Cardiac septum (tissue), 1 donor: ENCODE results near the gene GAB4. TPM values are rescaled to one million over a fixed set of nuclear protein-coding genes. Genes with fewer than 3 reads are reported as not detected.

ENCODE experiments used
- DNase-seq: peaks from one replicate; pipeline ENCODE4 v3.0.0-alpha.2; 2020; ENCODE audit warnings: low spot score
- intact Hi-C: fragments of 100-400 bp; cut with DNase I; formaldehyde crosslinking; loops from one replicate; pipeline ENCODE4 v1.14.0; 2022
- total RNA-seq: library from RNA; stranded (reverse); fragmentation: NEBNext Ultra II Directional; extraction: Animal tissue kit (Norgen Biotek cat#: 25700); gene quantifications from one replicate; pipeline ENCODE4 v1.2.1, GENCODE V29; 2021
- donor health status: DM: no; HTN: no; CAD: no.

The GAB4 gene
- total RNA-seq, 1 donor from 2014 or later, result not detected

GRCh38 chr22:17007257-17007656 lies 765 bp downstream of the GAB4 start:
- no peak for DNase-seq

DNA sequence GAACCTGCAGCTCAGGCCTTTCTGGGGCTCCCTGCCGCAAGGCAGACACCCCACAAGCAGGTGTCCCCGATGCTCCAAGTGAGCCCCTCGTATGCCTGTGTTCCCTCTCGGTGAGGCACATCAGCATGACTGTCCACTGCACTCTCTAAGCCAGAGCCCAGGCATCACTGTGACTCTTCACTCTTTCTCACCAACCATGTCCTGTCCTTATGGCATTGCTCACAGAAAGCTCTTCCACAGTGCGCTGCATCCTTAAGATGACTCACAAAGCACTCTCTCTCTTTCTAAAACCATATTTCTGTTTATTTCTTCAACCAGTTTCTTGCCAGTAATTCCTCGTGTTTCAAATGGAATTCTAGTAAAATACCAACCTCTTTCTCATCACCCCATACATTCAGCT lies 18.1 kb downstream of the GAB4 start:
- intact Hi-C loops, result no loop called here
- DNase-seq, result no peak

More at GRCh38 chr22:17007257-17007656, 765 bp downstream of the GAB4 start:
- intact Hi-C loops, result no loop called here

GRCh38 chr22:16988257-16988656 lies 19.8 kb downstream of the GAB4 start:
- no peak for DNase-seq
- intact Hi-C loops, result no loop called here

DNA sequence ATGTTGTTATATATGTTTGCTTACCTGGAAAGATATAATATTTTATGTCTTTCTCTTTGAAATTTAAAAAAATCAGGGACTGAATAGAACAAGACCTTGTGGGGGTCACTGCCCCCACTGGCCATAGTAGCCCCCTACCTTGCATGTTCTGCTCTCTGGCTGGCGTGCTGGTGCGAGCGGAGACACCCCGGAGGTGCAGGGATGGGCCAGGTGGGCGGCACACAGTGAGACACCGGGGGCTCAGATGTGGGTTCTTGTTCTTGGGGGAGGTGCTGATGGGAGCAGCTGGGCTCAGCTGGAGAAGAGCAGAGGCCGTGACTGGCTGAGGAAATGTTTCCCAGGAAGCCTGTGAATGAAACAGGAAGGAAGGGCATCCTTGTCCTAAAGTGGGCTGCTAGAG lies 20.2 kb downstream of the GAB4 start:
- intact Hi-C loops, result no loop called here
- no peak for DNase-seq

GRCh38 chr22:16975155-16975885 lies 32.7 kb downstream of the GAB4 start:
- DNase-seq, result no peak
- intact Hi-C loops, result no loop called here

GRCh38 chr22:16974298-16975084 lies 33.5 kb downstream of the GAB4 start:
- intact Hi-C loops, result no loop called here
- DNase-seq, result no peak

GRCh38 chr22:16973591-16974297 lies 34.3 kb downstream of the GAB4 start:
- intact Hi-C loops, result no loop called here
- DNase-seq, result no peak

DNA sequence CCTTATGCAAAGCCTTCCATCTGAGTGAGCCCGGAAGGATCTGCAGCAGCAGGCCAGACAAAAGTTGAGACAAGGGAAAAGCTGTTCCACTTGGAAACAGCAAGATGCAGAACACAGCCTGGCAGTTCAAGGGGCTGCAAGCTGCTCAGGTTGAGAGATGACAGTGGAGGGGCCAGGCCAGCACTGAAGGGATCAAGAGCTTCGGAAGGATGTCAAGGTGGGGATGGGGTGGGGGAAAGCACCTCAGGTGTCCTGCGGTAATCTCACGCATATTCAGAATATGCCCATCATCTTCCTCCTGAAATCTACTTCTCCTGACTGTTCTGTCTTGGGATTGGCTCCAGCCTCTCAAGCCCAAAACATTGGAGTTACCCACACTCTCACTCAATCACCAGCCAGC lies 35.7 kb downstream of the GAB4 start:
- no peak for DNase-seq
- intact Hi-C loops, result no loop called here

DNA sequence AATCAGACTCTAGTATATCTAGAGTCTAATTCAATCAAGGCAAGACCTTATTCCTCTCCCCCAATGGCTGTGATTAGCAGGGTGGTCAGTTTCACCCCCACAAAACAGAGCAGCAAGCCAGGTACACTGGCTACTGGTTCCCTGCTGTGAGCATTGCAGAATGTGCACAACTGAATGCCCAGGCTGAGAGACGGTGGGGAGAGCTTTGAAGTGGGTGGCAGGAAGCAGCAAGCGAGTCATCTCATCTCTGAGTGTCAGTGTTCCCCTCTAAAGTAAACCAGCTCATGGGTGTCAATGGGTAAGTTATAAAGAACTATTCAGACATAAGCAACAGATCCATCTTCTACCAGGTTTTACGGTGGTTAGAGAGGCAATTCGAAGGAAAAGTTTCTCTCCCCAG lies 37.6 kb downstream of the GAB4 start:
- DNase-seq, result no peak
- intact Hi-C loops, result no loop called here

DNA sequence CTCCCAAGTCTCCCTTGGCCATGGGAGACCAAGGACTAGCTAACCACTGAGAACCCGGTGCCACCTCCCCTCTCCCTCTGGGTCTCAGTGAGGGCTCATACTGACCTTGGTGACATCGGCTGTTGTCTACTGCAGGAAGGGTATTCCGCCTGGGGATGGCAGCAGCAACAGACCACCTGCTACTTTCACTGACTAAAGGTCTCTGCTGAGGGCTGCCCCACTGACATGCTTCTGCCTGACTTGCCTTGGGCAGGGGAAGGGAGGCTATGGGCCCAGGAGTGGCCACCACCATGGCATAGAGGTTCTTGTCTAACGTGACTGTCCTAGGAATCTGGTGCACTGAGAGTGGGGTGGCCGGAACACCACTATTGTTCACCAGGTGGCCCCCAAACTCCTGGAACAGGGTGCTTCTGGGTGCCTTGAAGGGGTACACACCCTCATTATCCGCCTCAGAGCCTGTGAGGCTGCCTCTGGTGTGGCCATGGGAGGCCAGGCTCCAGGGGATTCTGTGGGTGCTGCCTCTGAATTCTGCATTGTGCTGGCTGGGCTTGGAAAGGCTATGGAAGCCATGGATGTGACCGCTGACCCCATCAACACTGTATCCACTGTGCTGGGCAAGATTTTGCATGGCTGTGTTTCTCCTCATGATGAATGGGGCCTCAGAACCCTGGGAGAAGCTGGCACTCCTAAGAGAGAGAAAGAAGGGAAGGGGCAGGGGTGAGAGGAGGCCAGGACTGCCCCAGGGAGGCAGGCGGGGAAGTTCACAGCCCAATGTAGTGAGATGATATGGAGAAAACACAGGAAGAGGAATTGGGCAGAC lies 38.3 kb downstream of the GAB4 start:
- intact Hi-C loops, result no loop called here
- DNase-seq, result no peak

DNA sequence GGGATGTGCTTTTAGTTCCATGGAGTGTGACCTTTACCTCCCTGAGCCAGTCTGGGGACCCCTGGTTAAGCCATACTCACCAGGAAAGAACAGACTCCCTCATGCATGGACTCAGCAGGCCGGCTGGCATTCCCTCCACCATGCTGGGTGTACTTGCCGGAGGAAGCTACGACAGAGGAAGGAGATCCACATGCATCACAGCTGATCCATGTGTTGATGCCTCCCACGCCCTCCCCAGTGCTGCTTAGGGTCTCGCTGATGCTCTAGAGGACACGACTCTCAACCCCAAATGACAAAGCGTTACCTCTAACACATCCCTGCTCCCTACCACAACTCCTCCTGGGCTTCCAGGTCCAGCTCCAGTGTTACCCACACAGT lies 39.8 kb downstream of the GAB4 start:
- no peak for DNase-seq
- intact Hi-C loops, result no loop called here

DNA sequence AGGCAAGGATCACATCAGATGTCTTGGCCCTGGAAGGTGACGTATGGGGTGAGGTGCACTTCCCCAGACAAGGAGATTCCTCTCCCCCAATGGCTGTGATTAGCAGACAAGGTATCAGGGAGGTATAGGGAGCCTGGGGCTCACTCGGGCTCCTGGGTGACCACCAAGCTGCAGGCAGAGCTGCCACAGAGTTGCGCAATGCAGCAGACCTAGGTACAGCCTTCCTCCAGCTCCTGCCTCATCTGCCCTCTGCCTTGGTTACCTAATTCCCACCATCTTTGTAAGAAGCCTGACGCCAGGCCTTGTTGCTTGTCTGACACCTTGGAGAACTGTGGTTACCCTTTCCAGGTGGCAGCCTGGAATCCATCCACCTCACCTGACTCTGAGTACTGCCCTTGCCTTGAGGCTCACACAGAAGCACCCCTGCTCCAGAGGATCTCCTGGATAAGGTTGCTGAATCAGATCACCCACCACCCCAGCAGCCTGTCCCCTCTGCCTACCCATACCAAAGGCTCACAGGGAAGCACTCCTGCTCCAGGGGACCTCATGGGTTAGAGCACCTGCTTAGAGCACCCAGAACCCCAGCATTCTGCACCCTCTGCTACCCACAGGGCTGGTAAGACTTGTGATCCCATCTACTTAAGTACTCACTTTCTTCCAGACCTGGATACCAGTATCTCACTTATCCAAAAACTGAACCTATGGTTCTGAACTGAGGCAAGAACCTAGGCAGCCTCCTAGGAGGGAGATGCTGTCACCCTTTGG lies 40.4 kb downstream of the GAB4 start:
- intact Hi-C loops, result no loop called here
- DNase-seq, result no peak

- no peak for DNase-seq
- intact Hi-C loops, result no loop called here
These were observed 41.8 kb downstream of the GAB4 start for GRCh38 chr22:16966251-16966650.

DNA sequence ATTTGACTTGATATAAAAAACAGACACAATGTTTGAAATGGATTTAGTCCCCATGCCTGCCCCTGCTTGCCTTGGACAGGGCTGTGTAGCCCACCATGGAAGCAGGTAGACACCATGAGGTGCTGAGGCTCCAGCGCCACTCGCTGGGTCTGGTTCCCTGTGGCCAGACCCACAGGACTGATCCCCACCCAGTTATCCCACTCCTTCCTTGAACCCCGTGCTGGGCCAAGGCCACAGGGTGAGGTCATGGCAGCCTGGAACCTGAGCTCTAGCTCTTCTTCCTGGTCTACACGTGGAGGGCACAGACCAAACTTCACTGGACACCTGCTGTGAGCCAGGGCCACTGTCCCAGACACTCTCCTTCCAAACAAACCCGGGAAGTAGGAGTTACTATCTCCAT lies 42.5 kb downstream of the GAB4 start:
- no peak for DNase-seq
- intact Hi-C loops, result no loop called here

DNA sequence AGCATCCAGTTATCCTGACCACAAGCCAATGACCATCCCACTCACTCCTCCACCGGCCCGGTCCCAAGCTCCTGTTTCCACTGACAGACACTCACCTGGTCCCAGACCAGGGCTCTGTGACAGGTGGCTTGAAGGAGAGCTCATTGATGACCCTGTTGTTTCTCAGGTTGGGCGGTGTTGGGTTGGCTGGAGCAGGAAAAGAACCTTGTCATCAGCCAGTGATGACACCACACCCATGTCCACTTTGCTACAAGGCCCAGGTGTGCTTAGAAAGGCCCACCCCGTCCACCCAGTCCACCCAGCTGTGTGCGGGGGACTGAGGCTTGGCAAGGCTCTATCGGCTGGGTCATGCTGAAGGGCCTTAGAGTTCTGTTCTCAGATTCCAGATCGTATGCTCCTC lies 42.9 kb downstream of the GAB4 start:
- intact Hi-C loops, result no loop called here
- DNase-seq, result no peak

GRCh38 chr22:16964366-16964765 lies 43.7 kb downstream of the GAB4 start:
- intact Hi-C loops, result no loop called here
- DNase-seq, result no peak

GRCh38 chr22:16963189-16963945 lies 44.7 kb downstream of the GAB4 start:
- intact Hi-C loops, result no loop called here
- DNase-seq, result no peak

GRCh38 chr22:16962501-16962900 lies 45.5 kb downstream of the GAB4 start:
- no peak for DNase-seq
- intact Hi-C loops, result no loop called here
